NCI-H2029 treated with DMSO at 0.1 percent for 48 hours (cell line): ENCODE measurements around the gene CSF1R.

ENCODE experiments used
- DNase-seq: peaks from one replicate; lab custom pipeline; 2025; lab: John Stamatoyannopoulos, UW

CSF1R gene

DNA sequence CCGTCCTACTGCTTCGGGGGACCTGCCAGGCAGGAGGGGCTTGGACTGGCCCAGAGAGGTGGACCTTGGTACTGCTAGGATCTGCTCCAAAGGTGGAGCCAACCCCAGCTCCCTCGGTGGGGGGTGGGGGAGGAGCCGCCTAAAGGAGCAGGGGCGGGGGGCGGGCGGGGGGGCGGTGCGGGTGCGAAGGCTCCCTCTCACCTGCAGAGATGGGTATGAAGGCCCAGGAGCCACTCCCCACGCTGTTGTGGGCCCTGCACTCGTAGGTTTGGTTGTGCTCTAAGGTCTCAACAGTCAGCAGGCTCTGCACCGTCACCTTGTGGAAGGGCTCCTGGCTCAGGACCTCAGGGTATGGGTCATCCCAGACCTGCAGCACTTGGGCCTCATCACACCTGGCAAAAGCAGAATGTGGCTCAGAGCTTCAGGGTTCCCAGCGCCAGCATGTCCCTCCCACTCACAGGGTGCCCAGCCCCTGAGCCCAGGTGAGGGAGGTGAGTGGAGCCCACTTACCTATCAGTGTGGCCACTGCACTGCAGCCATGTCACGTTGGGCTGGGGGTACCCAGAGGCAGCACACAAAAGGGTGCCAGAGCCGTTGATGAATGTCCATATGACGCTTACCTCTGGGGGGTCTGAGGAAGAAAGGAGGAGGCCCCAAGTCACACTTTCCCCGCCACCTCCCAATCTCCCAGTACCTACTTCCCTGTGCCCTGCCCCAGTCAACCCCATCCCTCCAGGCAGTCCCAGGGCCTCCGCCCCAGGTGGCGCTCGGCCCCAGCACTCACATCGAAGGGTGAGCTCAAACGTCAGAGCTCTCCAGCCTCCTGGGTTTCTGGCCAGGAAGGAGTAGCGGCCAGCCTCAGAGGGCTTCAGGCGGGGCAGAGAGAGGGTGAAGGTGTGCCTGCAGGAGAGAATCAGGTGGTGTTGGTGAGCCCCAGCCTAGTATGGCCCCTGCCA lies 16.4 kb downstream of the CSF1R start:
- DNase-seq = no peak

GRCh38 chr5:150068961-150069645 lies 17.3 kb downstream of the CSF1R start:
- DNase-seq = no peak

DNA sequence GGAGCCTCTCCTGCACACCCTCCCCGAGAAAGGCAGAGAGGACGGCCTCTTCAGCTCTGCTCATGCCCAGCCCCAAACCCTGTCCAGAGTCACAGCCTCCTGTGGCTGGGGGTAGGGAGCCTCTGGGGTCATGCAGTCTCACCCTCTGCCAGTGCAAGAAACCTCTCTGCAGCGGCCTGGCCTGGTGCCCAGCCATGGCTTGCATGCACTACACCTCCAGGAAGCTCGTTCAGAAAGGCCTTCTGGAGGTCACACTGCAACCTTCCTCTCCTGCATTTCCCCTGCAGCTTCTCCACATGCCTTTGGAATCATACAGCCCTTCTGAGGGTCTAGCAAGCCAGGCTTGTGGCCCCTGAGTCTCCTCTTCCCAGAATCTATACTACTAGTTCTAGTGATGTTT lies 17.9 kb downstream of the CSF1R start:
- no peak for DNase-seq

DNA sequence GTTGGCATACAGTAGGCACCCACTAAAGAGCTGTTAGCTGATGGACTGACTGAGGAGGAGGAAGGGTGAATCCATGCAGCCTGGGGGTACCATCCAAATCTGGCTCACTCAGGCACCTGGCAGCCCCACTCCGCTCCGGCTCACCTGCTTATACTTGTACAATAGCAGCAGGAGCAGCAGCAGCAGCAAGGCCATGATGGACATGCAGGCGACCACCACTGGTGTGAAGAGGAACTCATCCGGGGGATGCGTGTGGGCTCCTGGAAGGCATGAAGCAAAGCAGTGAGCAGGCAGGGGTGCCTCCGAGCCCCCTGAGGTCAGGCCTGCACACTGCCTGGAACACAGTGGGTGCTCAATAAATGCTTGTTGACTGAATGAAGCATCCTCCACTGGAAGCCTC lies 18.3 kb downstream of the CSF1R start:
- DNase-seq = no peak

DNA sequence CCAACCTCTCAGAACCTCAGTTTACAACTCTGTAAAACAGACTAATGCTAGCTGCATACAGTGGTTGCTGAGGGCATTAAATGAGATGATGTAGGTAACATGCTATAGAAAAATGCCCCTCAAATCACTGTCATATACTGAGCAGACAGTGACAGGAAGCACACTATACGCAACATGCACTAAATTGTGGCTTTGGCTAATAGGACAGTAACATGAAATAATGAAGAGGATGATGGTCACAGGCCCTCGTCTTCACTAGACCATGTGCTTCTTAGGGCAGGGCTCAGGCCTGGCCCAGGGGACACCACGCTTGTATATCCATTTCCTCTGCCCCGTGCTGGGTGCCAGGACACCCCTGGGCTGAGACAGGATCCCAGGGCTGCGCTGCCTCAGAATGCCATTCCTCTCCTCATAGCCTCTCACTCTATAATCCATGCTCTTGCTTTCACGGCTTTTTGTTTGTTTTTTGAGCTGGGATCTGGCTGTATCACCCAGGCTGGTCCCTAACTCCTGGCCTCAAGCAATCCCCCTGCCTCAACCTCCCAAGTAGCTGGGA lies 18.9 kb downstream of the CSF1R start:
- no peak for DNase-seq

DNA sequence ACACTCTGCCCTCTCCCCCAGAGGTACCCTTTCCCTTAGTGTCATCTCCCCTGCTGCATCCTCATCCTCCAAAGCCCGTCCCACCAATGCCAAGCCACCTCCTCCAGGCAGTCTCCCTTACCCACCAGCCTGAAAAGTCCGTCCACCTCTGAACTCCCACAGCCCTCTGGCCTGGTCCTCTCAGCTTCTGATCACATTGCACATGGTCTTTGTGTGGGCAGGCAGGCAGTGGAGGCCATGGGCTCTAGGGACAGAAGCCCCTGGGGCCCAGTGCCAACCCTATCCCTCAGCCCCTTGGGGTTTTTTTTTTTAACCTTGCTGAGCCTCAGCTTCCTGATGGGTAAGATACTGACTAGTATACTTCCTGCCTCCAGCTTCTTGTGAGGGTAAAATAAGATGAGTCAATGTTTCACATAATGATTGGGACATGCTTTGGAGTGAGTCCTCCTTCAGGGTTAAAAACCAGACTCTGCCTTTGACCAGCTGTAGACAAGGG lies 19.4 kb downstream of the CSF1R start:
- DNase-seq = no peak

DNA sequence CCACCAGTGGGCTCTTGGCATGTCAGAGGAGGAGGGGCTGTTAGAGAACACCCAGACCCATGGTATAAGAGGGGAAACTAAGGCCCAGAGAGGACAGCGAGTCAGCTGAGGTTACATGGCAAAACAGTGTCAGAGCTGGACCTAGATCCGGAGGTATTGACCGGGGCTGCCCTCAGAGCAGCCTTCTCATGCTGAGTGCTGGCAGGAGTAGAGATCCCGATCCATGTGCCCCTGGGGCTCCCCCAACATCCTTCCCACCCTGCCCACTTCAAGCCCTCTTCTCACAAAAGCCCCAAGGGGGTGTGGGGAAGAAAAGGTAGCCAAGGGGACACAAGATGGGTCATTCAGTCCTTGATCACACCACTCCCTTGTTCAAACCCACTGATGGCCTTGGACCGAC lies 19.9 kb downstream of the CSF1R start:
- no peak for DNase-seq

DNA sequence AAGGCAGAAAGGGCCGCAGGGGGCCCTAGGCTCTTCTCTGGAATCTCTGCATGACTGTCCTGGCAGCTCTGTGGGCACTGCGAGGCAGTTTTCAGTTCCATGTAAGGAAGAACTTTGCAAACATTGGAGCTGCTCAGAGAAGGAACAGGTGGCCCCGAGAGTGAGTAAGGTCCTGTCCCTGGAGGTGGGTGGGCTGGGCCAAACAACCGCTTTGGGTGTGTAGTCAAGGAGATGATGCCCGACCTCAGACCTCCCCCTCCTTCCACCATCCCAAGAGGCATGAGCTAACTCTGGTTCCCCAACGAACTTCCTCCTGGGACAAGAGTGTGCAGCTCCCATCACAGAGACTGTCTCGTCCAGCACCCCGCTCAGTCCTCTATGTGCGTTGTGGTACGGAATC lies 20.5 kb downstream of the CSF1R start:
- DNase-seq = no peak

DNA sequence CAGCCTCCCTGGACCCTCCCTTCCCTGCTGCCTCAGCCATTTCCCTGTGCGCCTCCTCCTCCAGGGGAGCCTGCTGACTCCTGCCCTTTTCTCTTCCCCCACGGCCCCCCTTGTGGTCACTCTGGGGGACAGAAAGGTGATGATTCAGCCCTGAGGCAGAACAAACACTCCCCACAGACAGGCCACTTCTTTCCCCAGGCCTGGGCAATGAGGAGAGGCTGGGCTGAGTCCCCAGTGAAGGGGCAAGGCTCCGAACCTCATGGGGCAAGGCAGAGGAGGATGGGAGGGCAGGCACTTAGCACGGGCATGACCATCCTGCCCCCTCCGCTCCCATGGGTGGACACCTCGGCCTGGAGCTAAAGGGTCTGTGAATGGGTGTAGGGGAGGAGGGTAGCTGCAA lies 21.0 kb downstream of the CSF1R start:
- no peak for DNase-seq

DNA sequence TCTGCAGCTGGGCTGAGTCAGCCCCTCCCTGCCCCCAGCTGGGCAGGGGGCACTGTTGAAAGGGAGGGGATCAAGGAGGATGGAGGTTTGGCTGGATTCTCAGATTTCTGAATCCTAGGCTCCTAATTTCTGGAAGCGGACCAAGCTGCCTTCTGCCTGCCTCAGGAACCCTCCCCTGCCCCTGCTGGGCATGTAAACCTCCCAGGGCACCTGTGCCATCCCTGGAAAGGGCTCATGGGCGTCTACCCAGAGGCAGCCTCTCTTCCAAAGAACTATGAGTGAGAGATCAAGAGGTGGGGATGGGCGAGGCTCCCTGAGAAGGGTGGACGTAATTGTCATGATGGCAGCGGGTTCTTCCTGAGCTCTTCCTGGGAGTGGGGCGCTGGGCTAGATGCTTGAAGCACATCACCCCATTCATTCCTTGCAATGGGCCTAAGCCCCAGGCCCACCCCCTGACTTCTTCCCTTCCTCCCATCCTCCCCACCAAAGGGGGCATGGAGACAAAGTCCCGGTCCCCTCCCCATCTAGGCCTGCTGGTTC lies 21.6 kb downstream of the CSF1R start:
- DNase-seq = no peak

- no peak for DNase-seq
Observed at GRCh38 chr5:150063638-150064037, 22.7 kb downstream of the CSF1R start.

DNA sequence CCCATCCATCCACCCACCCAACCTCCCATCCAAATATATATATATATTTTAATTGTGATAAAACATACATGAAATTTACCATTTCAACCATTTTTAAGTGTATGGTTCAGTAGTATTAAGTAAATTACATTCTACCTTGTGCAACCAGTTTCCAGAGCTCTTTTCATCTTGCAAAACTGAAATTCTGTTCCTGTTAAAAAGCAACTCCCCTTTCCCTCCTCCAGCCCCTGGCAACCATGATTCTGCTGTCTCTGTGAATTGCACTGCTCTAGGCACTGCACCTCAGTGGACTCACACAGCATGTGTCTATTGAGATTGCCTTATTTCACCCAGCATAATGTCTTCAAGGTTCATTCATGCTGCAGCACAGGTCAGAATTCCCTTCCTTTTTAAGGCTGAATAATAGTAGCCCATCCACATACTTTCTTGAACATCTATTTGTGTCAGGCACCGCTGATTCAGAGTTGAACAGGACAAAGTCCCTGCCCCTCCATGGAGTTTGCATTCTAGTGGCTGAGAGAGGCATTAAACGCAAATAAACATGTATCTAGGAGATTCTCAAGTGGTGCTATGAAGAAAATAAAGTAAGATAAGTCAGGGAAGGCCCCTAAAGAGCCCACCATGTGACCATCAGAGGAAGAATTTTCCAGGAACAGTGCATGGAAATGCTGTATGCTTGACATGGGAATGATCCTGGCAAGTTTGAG lies 24.0 kb downstream of the CSF1R start:
- no peak for DNase-seq

DNA sequence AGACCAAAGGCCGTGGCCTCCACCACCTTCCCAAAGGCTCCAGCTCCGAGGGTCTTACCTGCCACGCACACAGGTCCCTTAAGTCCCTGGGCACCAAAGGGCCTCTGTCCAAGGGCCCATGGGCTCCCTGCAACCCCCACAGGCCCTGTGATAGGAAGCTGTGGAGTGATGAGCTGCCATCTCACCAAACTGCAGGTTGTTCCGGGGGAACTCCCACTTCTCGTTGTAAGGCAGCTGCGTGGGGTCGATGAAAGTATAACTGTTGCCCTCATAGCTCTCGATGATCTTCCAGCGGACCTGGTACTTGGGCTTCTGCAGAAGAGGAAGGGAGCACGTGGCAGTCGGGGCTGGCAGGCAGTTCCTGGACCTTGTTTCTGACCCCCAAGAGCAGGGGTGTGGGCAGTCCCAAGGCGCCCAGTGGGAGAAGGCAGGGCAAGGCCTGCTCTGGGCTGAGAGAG lies 24.8 kb downstream of the CSF1R start:
- no peak for DNase-seq

- DNase-seq = no peak
Observed at GRCh38 chr5:150060471-150060870, 25.9 kb downstream of the CSF1R start.

GRCh38 chr5:150059623-150060022 lies 26.7 kb downstream of the CSF1R start:
- no peak for DNase-seq

DNA sequence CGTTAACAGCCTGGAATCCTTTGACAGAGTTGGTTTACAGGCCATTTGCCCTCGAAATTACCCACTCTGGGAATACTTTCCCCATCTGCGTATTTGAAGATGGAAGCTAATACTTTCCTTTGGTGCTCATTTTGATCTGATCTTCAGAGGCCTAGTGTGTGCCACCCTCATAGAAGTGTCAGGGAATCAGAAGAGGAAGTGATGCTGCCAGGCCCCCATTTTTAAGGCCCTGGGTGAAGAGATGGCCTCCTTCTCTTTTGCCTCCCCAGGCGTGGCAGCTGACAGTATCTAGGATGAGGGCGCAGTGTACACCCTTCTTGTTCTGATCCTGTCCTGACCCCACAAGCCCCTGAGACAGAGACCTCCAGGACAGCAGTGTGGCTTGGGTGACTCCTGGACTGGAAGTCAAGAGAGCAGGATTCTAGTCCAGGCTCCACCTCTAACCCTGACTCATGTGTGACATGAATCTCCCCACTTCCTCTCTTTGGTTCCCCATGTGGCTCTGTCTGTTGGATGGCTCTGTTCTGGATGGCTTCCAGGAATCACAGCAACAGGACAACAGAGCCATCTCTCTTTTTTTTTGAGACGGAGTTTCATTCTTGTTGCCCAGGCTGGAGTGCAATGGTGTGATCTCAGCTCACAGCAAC lies 27.8 kb downstream of the CSF1R start:
- no peak for DNase-seq

DNA sequence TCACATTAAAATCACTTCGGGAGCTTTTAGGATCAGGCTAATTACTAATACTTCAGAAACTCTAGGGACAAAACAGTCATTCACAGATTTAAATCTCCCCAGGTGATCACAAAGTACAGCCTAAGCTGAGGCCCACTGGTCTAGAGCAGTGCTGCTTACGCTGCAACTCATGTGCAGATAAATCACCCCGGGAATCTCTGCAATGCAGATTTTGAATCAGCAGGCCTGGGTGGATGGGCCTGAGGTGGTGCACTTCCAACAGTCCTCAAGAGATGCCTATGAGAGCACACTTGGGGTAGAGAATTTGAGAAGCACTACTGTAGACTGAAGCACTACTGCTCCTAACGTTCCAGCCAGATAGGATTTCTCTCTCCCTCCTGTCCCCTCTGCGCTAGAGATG lies 28.4 kb downstream of the CSF1R start:
- no peak for DNase-seq

- no peak for DNase-seq
Observed at GRCh38 chr5:150057511-150057910, 28.8 kb downstream of the CSF1R start.

DNA sequence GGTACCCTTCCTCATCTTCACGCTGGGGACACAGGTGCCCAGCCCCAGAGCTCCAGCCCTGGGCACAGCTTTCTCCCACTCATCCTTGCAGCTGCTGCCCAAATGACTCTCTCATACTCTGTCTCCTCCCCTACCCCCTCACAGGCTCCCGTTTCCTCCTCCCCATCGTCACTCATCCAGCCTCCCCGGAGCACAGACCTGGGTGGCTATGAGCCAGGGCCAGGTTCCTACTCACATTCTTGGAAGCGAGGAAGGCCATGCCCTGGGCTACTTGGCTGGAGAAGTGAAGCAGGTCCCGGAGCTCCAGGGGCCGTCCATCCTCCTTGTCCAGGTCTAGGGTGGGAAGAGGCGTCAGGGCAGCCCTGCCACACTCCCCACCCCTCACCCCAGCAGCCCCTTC lies 29.3 kb downstream of the CSF1R start:
- no peak for DNase-seq

- no peak for DNase-seq
Observed at GRCh38 chr5:150056075-150056443, 30.3 kb downstream of the CSF1R start.

- DNase-seq = no peak
Observed at GRCh38 chr5:150055326-150056074, 30.9 kb downstream of the CSF1R start.
